Ishikawa (cell line): ENCODE data around the gene INPP5F.

ENCODE experiments used
- CEBPB ChIP-seq: IDR thresholded peaks from 2 replicates; pipeline ENCODE4 v1.6.1; 2012
- CREB1 ChIP-seq: IDR thresholded peaks from 2 replicates; pipeline ENCODE4 v1.6.1; 2012; ENCODE audit warnings: low read depth
- EGR1 ChIP-seq: IDR thresholded peaks from 2 replicates; pipeline ENCODE4 v1.6.1; 2012
- EP300 ChIP-seq: IDR thresholded peaks from 2 replicates; pipeline ENCODE4 v1.6.1; 2012; ENCODE audit warnings: borderline replicate concordance
- FOXM1 ChIP-seq: IDR thresholded peaks from 2 replicates; pipeline ENCODE4 v1.6.1; 2012; ENCODE audit warnings: low read depth, borderline replicate concordance
- MAX ChIP-seq: IDR thresholded peaks from 2 replicates; pipeline ENCODE4 v1.6.1; 2012
- RAD21 ChIP-seq: IDR thresholded peaks from 2 replicates; pipeline ENCODE4 v1.6.1; 2012; ENCODE audit warnings: low read depth
- REST ChIP-seq: IDR thresholded peaks from 2 replicates; pipeline ENCODE4 v1.6.1; 2012; ENCODE audit warnings: low read depth, mild to moderate bottlenecking
- TAF1 ChIP-seq: IDR thresholded peaks from 2 replicates; pipeline ENCODE4 v1.6.1; 2012; ENCODE audit warnings: low read depth, mild to moderate bottlenecking
- TCF12 ChIP-seq: IDR thresholded peaks from 2 replicates; pipeline ENCODE4 v1.6.1; 2012; ENCODE audit warnings: low read depth
- TEAD4 ChIP-seq: IDR thresholded peaks from 2 replicates; pipeline ENCODE4 v1.6.1; 2012
- YY1 ChIP-seq: IDR thresholded peaks from 2 replicates; pipeline ENCODE4 v1.6.1; 2012; ENCODE audit warnings: low read depth
- ZBTB7A ChIP-seq: IDR thresholded peaks from 2 replicates; pipeline ENCODE4 v1.6.1; 2012; ENCODE audit warnings: low read depth

- TF ChIP-seq MAX = no peak
- no peak for TF ChIP-seq YY1
- no peak for TF ChIP-seq REST
- no peak for TF ChIP-seq CREB1
- no peak for TF ChIP-seq EGR1
- no peak for TF ChIP-seq CEBPB
- no peak for TF ChIP-seq TAF1
- no peak for TF ChIP-seq TEAD4
- TF ChIP-seq TCF12 = no peak
- no peak for TF ChIP-seq FOXM1
- no peak for TF ChIP-seq ZBTB7A
- TF ChIP-seq EP300 = no peak
- TF ChIP-seq RAD21 = no peak
Observed at GRCh38 chr10:119736220-119736619, 10.4 kb downstream of the INPP5F start.
